NCI-H774 (cell line): ENCODE results near the gene SPATA3.

ENCODE experiments used
- DNase-seq: peaks from one replicate; lab custom pipeline; 2025; lab: John Stamatoyannopoulos, UW

Gene SPATA3

DNA sequence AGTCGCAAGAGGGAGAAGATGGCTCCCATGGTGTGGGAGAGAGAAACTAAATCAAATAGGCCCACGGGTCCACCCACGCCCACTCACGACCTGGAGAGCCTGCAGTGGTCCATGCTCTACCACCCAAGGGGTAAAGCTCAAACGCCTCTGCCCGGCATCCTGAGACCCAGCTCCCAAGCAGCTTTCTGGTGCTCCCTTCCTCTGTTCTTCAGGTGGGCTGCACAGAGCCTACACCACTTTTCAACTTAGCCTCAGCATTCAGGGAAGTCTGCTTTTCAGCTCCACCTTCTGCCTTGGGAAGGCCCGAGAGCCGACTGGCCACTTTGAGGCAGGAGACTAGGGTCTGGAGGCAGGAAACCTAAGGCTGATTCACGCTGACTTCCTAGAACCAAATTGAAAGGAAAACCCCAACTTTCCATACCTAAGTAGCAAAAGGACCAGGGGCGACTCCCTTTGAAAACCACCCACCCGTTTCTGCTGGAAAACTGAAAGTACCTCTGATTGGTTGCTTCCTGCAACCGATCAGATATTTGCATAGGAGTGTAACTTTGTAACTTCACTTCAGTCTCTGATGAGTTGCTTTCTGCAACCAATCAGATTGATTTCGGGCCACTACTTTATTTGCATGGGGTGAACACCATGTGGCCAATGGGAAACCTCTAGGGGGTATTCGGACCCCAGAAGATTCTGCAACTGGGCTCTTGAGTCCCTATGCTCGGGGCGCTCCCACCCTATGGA is 26.8 kb upstream of the SPATA3 start:
- DNase-seq = no peak

DNA sequence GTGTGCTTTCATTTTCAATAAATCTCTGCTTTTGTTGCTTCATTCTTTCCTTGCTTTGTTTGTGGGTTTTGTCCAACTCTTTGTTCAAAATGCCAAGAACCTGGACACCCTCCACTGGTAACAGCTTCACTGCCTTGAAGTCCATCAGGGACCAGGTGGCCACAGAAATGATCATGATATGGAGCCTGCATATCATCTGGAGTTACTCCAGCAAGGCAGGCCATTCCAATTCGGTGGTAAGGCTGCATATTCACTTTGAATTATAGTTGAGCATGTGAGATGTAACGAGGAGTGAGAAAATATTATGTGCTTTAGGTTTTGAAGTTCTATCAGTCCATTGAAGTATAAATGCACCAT is 26.3 kb upstream of the SPATA3 start:
- DNase-seq = no peak

DNA sequence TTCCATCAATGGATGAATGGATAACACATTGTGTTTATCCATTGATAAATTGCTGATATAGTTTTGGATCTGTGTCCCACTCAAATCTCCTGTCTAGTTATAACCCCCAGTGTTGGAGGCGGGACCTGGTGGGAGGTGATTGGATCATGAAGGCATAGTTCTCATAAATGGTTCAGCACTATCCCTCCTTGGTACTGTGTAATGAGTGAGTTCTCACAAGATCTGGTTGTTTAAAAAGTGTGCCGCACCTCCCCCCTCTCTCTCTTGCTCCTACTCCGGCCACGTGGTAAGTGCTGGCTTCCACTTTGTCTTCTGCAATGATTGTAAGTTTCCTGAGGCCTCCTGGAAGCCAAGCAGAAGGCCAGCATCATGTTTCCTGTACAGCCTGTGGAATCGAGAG is 23.9 kb upstream of the SPATA3 start:
- no peak for DNase-seq

DNA sequence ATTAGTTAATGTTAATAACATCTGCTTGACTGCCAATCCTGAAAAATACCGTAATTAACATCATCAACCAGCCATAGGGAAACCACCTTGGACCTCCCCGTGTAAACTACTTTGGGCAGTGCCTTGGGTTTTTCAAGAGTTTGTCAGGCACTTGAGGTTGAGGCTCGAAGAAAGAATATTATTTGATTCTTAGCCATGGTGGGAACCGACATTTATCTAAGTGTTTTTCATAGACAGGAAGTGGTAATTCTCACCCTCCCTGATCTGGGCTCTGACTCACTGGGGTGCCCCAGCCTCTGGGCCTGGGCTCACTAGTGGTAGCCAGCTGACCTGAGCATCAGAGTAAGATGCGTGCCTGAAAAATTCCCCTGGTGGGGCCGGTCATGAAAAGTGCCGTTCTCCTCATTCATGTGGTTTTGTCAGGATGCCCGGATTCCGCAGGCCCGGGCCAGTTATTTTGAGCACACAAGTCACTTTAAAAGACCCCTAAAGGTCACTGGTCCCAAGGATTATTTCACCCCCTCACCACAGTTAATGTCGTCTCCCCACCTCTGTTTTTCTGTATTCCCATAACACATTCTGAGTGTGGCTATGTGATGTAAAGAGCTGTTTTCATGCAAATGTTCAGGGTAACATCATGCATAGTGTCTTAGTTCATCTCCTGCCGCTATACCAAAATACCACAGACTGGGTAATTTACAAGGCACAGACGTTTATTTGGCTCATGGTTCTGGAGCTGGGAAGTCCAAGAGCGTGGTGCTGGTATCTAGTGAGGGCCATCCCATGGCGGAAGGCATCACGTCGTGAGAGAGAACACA is 21.6 kb upstream of the SPATA3 start:
- DNase-seq = no peak

DNA sequence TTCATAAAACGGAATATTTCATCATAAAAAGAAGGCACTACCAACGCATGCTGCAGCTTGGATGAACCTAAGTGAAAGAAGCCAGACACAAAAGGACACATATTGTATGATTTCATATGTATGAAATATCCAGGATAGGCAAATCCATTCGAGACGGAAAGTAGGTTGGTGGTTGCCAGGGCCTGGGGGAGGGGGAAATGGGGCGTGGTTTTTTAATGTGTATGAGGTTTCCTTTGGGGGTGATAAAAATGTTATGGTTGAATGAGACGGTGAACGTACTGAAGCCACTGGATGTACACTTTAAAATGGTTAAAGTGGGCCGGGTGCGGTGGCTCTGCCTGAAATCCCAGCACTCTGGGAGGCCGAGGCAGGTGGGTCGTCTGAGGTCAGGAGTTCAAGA is 20.0 kb upstream of the SPATA3 start:
- DNase-seq = no peak

DNA sequence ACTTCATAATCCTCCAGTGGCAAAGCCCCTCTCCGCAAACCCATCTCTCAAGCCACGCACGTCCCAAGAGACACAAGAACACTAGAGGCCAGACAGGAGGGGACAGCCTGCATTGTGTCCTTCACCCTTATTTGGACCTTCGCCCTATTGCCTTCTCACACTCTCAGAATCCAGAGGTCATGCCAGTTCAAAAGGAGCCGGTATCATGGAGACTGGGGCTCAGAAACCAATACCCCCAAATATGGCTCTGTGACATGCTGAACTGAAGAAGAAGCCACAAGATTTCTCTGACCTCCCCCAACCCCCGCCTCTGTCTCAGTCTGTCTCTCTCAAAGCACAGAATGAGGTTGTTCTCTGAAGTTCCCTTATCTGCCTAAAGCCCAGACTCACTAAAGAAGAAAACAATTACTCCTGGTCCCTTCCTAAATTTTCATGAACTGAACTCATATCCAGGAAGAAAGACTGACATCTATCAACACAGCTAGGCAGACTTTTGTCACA is 19.2 kb upstream of the SPATA3 start:
- DNase-seq = no peak

DNA sequence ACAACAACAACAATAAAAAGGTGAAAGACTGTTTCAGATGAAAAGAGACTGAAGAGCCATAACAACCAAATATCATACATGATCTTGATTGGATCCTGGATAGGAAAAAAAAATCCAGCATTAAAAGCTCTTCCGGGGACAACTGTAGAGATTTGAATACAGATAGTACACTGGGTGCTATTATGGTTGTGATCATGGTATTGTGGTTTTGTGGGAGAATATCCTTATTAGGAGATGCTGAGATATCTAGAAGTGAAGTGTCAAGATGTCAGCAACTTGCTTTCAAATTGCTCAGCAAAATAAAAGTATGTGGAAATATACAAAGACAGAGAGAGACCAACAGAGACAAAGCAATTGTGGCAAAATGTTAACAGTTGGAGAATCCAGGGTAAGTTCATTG is 15.5 kb upstream of the SPATA3 start:
- DNase-seq = no peak

DNA sequence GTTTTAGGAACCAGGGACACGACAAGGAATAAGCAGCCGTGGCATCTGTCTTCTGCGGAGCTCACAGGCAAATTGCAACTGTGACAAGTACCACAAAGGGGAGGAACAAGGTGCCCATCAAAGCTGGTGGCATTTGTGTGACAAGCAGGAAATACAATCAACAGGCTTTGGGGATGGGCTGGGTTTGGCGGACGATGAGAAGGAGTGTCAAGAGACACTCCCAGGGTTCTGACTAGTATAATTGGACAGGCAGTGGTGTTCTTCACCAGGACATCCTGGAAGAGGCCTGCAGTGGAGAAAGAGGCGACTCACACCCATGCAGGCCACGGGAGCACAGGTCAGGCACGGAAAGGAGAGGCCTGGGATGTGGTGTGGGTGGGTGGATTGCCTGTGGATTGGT is 14.2 kb upstream of the SPATA3 start:
- no peak for DNase-seq

DNA sequence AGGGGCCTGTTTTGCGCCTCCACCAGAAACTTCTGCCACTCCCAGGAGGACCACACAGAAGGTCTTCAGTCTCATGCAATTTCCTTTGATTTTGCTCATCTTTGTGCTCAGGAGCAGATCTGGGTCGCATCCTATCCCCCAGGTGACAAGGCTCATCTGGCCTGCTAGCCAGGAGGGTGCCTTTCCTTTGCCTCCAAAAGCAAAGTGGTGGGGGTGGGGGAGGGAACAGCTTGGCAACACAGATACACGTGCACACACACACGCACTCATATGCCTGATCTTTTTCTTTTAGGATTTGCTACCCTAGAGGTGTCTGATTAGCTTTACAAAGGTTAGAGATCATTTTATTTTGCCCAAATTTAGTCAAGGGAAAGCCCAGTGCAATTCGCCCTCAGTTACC is 13.8 kb upstream of the SPATA3 start:
- DNase-seq = no peak

DNA sequence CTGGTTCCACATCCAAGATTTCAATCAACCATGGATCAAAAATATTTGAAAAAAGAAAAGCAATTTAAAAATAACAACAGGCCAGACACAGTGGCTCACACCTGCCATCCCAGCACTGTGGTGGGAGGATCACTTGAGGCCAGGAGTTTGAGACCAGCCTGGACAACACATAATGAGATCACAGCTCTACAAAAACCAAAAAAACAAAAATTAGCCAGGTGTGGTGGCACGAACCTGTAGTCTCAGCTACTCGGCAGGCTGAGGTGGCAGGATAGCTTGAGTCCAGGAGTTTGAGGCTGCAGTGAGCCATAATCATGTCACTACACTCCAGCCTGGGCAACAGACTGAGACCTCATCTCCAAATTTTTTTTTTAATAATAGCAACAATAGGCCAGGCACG is 13.4 kb upstream of the SPATA3 start:
- DNase-seq = no peak

DNA sequence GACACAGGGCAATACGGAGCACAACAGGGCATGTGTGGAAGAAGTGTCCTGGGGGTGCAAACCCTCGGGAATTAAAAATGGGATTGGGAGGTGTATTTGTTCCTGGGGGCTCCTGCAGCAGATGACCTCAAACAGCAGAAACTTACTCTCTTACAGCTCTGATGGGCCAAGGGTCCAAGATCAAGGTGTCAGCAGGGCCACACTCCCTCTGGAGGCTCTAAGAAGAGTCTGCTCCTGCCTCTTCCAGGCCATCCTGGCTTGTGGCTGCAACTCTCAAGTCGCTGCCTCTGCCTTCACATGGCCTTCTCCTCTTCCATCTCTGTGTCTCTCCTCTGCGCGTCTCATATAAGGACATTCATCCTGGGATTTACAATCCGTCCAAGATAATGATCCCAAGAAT is 12.4 kb upstream of the SPATA3 start:
- no peak for DNase-seq

DNA sequence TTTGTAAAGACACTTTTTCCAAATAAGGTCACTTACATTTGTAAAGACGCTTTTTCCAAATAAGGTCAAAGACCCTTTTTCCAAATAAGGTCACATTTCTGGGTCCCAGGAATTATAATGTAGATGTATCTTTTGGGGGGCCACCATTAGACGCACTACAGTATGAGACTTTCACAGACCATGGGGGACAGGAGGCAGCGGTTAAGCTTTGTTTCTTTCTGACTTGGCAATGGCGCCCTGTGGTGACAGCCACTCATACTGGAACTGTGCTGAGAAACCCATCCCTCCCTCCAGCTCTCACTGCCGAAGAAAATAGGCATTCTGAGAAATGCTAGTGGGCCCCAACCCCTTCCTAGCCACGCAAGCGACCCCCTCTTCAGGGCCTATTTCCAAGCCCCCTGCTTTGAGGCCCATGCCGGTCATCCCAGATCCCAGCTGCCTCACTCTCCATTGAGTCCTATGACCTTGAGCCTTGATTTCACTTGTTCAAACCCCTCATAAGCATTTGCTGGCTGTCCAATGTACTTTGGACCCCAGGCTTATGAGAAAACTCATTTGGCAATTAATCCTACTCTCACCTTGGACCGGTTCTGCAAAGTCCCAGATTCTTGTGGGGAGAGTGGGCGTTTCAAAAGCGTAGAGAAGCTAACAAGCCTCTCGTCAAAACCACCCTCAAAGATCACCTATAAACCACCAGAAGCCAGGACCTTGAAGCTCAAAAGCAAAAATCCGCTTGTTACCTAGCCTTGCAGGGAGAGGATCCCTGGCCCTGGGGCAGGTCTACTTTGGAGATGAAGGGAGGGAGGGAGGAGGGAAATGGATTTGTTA is 11.3 kb upstream of the SPATA3 start:
- no peak for DNase-seq

DNA sequence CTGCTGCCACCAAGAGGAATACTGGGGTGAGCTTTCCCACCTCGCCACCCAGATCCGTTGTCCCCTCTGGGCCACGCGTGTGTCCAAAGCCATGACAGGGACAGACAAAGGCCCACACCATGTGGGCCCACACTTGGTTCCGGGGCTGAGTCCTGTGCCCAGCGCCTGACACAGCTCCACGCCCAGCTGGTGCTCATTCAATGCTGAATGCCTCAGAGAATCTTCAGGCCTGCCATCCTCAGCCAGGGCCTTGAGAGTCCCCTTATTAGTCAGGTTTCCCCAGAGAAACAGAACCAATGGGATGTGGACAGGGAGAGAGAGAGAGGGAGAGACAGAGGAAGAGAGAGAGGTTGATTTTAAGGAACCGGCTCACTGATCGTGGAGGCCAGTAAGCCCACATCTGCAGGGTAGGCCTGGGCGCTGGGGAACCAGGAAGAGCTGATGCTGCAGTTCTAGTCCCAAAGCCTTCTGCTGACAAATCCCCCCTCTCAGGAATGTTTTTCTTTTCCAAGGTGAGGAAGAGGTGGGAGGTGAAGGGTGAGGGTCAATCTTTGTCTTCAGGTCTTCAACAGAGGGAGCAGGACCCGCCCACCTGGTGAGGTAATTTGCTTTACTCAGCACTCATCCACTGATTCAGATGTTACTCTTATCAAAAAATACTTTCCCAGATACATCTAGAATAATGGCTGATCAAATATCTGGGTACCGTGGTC is 10.2 kb upstream of the SPATA3 start:
- DNase-seq = no peak

DNA sequence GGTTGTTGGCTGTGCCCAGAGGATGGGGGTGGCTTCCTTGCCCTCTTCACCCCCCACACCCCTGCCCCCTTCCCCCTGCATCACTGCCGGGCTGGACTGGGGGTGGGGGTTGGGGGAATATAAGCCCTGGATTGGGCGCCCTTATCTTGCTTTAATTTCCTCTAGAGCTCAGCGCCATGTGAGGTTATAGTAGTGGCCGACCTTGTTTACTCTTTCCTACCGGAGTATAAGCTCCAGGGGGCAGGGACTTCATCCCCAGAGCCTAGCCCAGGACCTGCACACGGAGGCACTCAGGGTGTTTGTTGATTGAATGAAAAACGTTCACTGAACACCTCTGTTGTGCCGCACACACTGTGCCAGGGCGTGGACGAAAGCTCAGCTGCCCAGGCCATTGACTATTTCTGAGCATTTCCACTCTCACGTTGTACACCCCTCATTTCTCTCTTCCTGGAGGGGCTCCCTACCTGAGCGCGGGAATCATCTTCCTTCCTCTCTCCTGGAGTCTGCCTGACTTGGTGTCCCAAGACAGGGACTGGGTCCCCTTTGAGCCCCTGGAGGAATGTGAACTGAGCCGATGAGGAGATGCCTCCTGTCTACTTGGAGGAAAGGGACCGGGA is 9.3 kb upstream of the SPATA3 start:
- no peak for DNase-seq

DNA sequence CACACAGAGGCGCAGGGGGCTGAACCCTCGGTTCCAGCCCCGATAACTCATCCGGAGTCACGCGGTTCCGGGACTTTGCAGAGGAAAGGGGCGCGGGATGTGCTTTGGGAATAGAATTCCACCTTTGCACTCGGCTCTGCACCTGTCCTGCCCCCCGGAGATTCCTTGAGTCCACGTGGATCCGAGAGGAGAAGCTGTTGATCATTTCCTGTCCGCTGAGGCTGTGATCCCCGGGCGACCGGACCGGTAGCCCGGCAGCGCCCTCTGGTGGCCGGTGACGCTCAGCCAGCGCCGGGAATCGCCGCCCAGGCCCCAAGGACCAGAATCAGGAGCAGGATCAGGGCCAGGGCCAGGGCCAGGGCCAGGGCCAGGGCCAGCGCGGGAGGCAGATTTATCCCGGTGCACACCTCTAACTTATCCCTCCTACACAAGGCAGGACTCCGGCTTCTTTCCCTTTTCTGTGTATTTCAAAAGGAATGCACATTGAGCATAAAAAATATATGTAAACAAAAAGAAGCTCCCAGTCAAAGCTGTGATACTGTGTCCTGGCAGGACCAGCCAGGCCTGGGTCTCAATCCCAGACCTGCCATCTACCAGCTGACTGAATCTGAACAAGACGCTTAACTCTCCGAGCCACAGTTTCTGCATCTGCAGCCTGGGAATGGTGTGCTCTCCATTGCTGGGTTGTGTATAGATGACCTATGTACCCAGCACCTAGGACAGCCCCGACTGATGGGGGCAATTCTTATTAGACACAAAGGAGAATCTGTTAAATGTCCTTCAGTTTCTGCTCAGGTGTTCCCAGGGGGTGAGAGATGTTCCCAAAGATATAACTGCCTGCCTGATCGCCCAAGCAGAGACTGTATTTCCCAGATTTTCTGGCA is 8.5 kb upstream of the SPATA3 start:
- DNase-seq = peak; percentile 60

DNA sequence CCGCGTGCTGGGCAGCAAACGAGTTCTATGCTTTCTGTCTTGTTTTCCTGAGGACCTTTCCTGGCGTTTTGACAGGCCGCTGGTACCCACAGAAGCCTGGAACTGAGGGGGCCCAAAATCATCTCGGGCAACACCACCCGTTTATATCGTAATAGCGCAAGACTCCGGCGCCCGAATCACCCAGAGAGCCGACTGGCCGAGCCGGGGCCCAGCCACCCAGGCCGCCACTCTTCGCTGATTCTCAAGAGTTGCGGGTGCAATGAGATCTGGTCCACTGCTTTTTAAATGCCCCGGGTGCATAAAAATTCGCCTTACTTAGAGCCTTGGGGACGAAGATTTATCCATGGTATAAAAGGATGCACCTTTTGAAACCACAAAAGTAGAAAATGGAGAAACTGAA is 6.2 kb upstream of the SPATA3 start:
- DNase-seq = no peak

DNA sequence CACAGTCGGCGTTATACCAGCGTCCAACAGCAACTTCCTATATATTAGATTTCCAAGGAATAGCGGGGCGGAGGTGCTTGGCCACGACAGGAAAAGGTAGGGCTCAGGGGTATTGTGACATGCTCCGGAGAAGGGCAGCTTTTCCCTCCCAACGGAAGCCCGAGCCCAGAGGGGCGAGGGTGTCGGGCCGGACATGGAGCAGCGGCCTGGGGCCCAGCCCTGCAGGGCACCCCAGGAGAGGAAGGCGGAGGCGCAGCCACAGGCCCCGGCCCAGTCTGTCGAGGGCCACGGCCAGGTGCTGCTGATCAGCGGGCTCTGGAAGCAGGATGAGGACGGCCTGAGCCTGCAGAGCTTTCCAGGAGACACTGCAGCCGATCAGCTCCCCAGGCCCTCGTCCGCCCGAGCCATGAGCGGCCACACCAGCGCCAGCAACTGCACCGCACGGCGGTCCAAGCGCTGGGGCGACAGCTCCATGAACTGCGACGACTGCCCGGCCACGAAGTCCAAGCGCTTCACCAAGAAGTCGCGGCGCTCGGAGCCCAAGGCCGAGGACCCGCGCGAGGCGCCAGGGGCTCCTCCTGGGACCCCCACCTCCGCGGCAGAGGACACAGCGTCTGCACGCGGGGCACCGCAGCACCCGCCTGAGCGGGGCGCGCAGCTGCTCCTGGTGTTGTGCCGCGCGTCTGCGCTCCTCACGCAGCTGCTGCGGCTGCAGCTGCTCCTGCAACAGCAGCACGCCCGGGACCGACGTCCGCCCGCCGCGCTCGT is 5.6 kb upstream of the SPATA3 start:
- no peak for DNase-seq

DNA sequence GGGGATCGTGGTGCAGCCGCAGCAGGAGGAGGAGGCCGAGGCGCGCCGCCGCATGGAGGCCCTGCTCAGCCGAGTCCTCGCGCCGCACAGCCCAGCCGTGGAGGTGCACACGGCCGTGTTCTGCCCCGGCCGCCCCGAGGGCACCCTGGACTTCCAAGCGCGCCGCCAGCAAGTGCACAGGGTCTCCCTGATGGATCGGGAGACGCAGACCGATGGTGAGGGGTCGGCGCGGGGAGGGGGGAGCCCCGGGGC is 5.1 kb upstream of the SPATA3 start:
- DNase-seq = no peak

DNA sequence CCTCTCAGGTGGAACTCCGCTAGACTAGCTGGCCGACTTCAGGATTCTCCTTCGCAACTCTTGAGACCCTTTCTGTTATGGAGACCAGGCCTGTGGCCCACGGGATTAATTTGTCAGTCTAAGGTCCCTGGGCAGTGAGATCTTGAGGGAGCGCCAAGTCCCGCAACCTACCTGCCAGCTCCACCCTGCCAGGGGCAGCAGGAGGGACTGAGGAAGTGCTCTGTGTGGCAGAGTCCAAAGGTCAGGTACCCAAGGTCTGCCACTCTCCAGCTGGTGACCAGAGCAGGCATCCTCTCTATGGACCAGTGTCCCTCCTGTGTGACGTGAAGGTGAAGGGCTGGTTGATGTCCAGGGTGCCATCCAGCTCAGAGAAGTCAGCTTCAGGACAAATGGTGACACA is 4.3 kb upstream of the SPATA3 start:
- DNase-seq = no peak

DNA sequence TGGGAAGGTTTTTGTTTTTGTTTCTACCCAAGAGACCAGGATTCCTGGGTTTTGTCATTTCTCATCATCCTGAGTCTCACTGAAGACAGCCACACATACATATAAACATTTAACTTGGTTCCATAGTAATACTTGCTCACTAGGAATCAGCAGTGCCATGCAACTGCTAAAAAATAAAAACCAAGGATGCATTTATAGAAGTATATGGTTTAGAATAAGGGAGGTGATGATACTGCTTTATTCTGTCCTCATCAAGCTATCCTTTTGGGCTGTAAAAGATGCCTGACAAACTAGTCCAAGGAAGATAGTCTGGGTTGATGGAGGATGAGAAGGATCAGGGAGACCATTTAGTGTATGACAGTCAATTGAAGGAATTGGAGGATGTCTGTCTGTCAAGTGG is 740 bp downstream of the SPATA3 start:
- no peak for DNase-seq
